Activated effector memory CD4-positive, alpha-beta T cell treated with anti-CD3 and anti-CD28 coated beads, Interleukin-2, amount 50 U/mL, for 16 hours (primary cell): Measurements from ENCODE around the gene FHIT.

Source experiments
- DNase-seq: peaks from one replicate; pipeline ENCODE4 v3.0.0-alpha.2; 2020

FHIT gene

GRCh38 chr3:60243456-60243855 is 1007.8 kb downstream of the FHIT start:
- no peak for DNase-seq

- no peak for DNase-seq
Measured at GRCh38 chr3:60240492-60240891, 1010.8 kb downstream of the FHIT start.

GRCh38 chr3:60238550-60238949 is 1012.7 kb downstream of the FHIT start:
- DNase-seq = no peak

GRCh38 chr3:60229502-60229901 is 1021.8 kb downstream of the FHIT start:
- DNase-seq = no peak

GRCh38 chr3:60228823-60229222 is 1022.4 kb downstream of the FHIT start:
- DNase-seq = no peak

- no peak for DNase-seq
Measured at GRCh38 chr3:60226912-60227311, 1024.3 kb downstream of the FHIT start.

GRCh38 chr3:60225848-60226247 is 1025.4 kb downstream of the FHIT start:
- DNase-seq = no peak

- DNase-seq = no peak
Measured at GRCh38 chr3:60220768-60221167, 1030.5 kb downstream of the FHIT start.

GRCh38 chr3:60219501-60219900 is 1031.8 kb downstream of the FHIT start:
- no peak for DNase-seq

- no peak for DNase-seq
Measured at GRCh38 chr3:60217156-60217911, 1033.9 kb downstream of the FHIT start.

GRCh38 chr3:60216462-60217075 is 1034.7 kb downstream of the FHIT start:
- DNase-seq = no peak

- DNase-seq = no peak
Measured at GRCh38 chr3:60215946-60216345, 1035.3 kb downstream of the FHIT start.

GRCh38 chr3:60207905-60208304 is 1043.3 kb downstream of the FHIT start:
- no peak for DNase-seq

- DNase-seq = no peak
Measured at GRCh38 chr3:60206206-60206605, 1045.0 kb downstream of the FHIT start.

GRCh38 chr3:60202052-60202726 is 1049.1 kb downstream of the FHIT start:
- DNase-seq = no peak

- DNase-seq = no peak
Measured at GRCh38 chr3:60199306-60199705, 1051.9 kb downstream of the FHIT start.

- DNase-seq = no peak
Measured at GRCh38 chr3:60198179-60198720, 1053.0 kb downstream of the FHIT start.

- DNase-seq = no peak
Measured at GRCh38 chr3:60192297-60193114, 1058.7 kb downstream of the FHIT start.

- no peak for DNase-seq
Measured at GRCh38 chr3:60190073-60190472, 1061.2 kb downstream of the FHIT start.

GRCh38 chr3:60189304-60189703 is 1061.9 kb downstream of the FHIT start:
- no peak for DNase-seq

GRCh38 chr3:60188803-60189202 is 1062.4 kb downstream of the FHIT start:
- no peak for DNase-seq

GRCh38 chr3:60187343-60187742 is 1063.9 kb downstream of the FHIT start:
- DNase-seq = no peak

- DNase-seq = no peak
Measured at GRCh38 chr3:60186359-60186758, 1064.9 kb downstream of the FHIT start.
